Ovary (tissue), 3 donors: Measurements from ENCODE around the gene KRT3.

ENCODE experiments used
- CTCF ChIP-seq, 3 donors: fragments of 450-650 bp in 2 of 3; fragments of 200-600 bp in 1 of 3; IDR thresholded peaks; one replicate each; pipeline versions ENCODE4 v1.5.1 to v1.8.0; 2016 to 2022; ENCODE audit warnings: antibody characterized with exemption in 3 of 3, mild to moderate bottlenecking in 1 of 3
- EP300 ChIP-seq: sonication (generic); formaldehyde crosslinking; IDR thresholded peaks from one replicate; pipeline ENCODE4 v1.6.1; 2017; ENCODE audit warnings: antibody characterized with exemption
- POLR2A ChIP-seq: fragments of 450-650 bp; IDR thresholded peaks from one replicate; pipeline ENCODE4 v1.6.1; 2017; ENCODE audit warnings: antibody characterized with exemption, mild to moderate bottlenecking, moderate library complexity
- donor health status: DM: no; HTN: no; CAD: no.

- no peak for TF ChIP-seq CTCF (IDR thresholded peaks at IDR 0.05)
- no peak for TF ChIP-seq POLR2A
- no peak for TF ChIP-seq EP300
Observed at GRCh38 chr12:52769946-52770345, 26.0 kb downstream of the KRT3 start.
